Activated effector memory CD4-positive, alpha-beta T cell treated with Interleukin-2 at 50 U/mL for 16 hours (primary cell): ENCODE measurements around the gene NR4A3.

ENCODE experiments used
- DNase-seq: peaks from one replicate; pipeline ENCODE4 v3.0.0-alpha.2; 2020

The NR4A3 gene

GRCh38 chr9:99885747-99886146 is 64.1 kb downstream of the NR4A3 start:
- no peak for DNase-seq

GRCh38 chr9:99889120-99889519 is 67.4 kb downstream of the NR4A3 start:
- no peak for DNase-seq

- no peak for DNase-seq
Measured at GRCh38 chr9:99894826-99895225, 73.1 kb downstream of the NR4A3 start.

GRCh38 chr9:99895510-99895909 is 73.8 kb downstream of the NR4A3 start:
- no peak for DNase-seq

- DNase-seq, result no peak
Measured at GRCh38 chr9:99896119-99896518, 74.4 kb downstream of the NR4A3 start.

- no peak for DNase-seq
Measured at GRCh38 chr9:99903393-99903792, 81.7 kb downstream of the NR4A3 start.

GRCh38 chr9:99905833-99906402 is 84.2 kb downstream of the NR4A3 start:
- DNase-seq, result no peak

GRCh38 chr9:99906403-99907207 is 84.9 kb downstream of the NR4A3 start, which contains the start of gene STX17:
TSS of gene STX17 (plus strand) at chr9:99906654. CDS start at chr9:99915240, 8,586 bp downstream.
- peak; percentile 76 for DNase-seq

GRCh38 chr9:99907208-99907532 is 85.5 kb downstream of the NR4A3 start:
- no peak for DNase-seq

GRCh38 chr9:99911600-99911999 is 89.9 kb downstream of the NR4A3 start:
- no peak for DNase-seq
